ENCODE measurements around the gene INTS13. TPM values are rescaled to one million over a fixed set of nuclear protein-coding genes. Genes with fewer than 3 reads are reported as not detected.

INTS13 gene
- total RNA-seq, 4 donors from 2014 or later, result 6.4 to 120 (median 15.7) TPM

DNA sequence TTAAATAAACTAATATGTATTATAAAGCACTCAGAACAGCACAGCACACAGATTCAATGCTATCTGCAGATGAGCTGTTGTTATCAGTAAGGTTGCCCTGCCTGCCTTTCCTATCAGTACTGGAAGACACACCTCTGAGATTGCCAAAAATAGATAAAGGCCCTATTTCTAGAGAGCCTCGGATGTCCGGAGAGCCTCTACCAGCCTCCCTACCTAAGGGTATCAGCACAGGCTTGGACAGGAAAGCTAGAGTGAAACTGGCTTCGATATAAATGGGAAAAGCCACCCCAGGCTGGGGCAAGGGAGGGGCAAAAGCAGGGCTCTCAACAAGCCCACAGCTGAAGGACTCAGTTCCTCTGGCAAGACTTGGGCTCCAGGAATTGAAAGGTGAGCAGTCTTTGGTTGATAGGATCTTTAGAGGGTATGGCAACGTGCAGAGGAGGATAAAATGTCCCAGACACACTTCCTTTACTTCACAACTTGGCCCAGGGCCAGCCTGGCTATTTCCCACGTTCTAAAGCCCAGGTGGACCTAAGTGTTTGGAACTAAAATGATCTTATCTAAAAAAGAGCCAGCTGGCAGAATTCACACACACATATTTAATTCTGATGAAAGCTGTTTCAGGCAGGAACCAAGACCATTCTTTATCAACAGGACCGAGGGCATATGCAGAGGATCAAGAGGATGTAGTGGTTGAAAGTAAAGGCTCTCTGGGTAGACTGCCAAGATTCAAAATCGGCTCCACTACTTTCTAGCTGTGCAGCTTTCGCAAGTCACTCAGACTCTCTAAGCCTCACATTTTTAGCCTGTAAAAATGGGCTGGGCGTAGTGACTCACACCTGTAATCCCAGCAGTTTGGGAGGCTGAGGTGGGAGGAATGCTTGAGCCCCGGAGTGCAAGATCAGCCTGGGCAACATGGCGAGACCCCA lies 67.0 kb downstream of the INTS13 start:
- Histone ChIP-seq H3K9me3 (no peaks in the 10 kb centered on the region), H3K27ac (peak overlapping the region in 2 of 4 donors; percentile 10 to 38), H3K4me3 (no peak overlapping the region), H3K27me3 (no peaks in the 10 kb centered on the region), H3K36me3 (no peaks in the 10 kb centered on the region), H3K4me1 (peaks cover 6 to 14% (median 10%) of the 10 kb centered on the region in 4 donors)
- 7 to 34% methylated on average over 3 to 11 of the region's 11 CpGs for WGBS, 2 donors (ENCODE audit: low coverage in 1 of 2)
- TF ChIP-seq, protein P1, sequence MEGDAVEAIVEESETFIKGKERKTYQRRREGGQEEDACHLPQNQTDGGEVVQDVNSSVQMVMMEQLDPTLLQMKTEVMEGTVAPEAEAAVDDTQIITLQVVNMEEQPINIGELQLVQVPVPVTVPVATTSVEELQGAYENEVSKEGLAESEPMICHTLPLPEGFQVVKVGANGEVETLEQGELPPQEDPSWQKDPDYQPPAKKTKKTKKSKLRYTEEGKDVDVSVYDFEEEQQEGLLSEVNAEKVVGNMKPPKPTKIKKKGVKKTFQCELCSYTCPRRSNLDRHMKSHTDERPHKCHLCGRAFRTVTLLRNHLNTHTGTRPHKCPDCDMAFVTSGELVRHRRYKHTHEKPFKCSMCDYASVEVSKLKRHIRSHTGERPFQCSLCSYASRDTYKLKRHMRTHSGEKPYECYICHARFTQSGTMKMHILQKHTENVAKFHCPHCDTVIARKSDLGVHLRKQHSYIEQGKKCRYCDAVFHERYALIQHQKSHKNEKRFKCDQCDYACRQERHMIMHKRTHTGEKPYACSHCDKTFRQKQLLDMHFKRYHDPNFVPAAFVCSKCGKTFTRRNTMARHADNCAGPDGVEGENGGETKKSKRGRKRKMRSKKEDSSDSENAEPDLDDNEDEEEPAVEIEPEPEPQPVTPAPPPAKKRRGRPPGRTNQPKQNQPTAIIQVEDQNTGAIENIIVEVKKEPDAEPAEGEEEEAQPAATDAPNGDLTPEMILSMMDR (IDR thresholded peaks at IDR 0.05), result no peak
- TF ChIP-seq POLR2AphosphoS5 (IDR thresholded peaks at IDR 0.05) (no peak), POLR2A (IDR thresholded peaks at IDR 0.05) (no peak), EP300 (IDR thresholded peaks at IDR 0.05; ENCODE audit: low read depth) (no peak)
- in situ Hi-C loops (cut with MboI; ENCODE audit: low pct_ligation_motif_present in 1 of 4, low pct_unique_long_range_greater_than_20kb in 1 of 4, low sequenced_read_pairs in 3 of 4), result no loop called here
- intact Hi-C loops (cut with DNase I; ENCODE audit: low total_unique reads), result no loop called here
- DNase-seq, result peak; percentile 19

DNA sequence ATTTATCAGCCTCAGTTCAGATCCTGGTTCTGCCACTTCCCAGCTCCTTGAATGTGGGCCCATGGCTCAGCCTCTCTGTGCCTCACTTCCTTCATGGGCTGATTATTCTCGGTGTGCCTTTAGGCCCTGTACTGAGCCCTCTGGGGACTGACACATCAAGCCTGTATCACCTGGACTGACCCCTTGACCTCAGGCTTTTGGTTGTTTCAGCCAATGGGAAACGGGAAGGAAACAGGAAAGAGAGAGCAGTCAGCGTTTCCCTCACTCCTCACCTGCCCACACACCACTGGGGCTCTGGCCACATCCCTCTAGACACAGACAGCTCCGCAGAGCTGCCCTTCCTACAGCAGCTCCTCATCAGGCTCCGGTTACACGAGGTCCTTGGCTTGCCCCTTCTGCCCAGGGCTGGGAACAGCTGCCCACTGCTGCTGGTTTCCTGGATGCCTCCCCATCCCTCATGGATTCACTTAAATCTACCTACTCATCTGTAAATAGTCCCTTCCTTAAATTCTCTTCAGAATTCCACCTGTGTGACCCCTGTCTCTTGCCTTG lies 67.8 kb downstream of the INTS13 start:
- WGBS, 2 donors (ENCODE audit: low coverage in 1 of 2), result 76% methylated on average over 6 of the region's 6 CpGs; no CpG with 5 or more reads in 1 of the 2 donors
- Histone ChIP-seq H3K27ac (no peak overlapping the region), H3K36me3 (no peaks in the 10 kb centered on the region), H3K9me3 (no peaks in the 10 kb centered on the region), H3K4me1 (peaks cover 6 to 14% (median 10%) of the 10 kb centered on the region in 4 donors), H3K27me3 (no peaks in the 10 kb centered on the region), H3K4me3 (no peak overlapping the region)
- intact Hi-C loops (cut with DNase I; ENCODE audit: low total_unique reads), result no loop called here
- TF ChIP-seq, protein P1 (IDR thresholded peaks at IDR 0.05), result no peak
- TF ChIP-seq POLR2AphosphoS5 (IDR thresholded peaks at IDR 0.05) (no peak), POLR2A (IDR thresholded peaks at IDR 0.05) (no peak), EP300 (IDR thresholded peaks at IDR 0.05; ENCODE audit: low read depth) (no peak)
- in situ Hi-C loops (cut with MboI; ENCODE audit: low pct_ligation_motif_present in 1 of 4, low pct_unique_long_range_greater_than_20kb in 1 of 4, low sequenced_read_pairs in 3 of 4), result no loop called here
- no peak for DNase-seq

DNA sequence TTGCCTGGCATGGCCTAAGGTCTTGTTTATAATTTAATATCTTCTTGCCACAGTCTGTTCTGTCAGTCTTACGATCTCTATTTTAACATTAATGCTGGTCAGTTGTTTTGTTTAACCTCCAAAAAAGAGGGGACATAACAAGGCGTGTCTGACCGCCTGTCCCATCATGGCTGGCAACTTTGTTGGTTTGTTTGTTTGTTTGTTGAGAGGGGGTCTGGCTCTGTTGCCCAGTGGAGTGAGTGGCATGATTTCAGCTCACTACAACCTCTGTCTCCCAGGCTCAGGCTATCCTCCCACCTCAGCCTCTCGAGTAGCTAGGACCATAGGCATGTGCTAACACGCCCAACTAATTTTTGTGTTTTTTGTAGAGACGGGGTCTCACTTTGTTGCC lies 68.7 kb downstream of the INTS13 start:
- DNase-seq, result no peak
- peaks cover 6 to 14% (median 10%) of the 10 kb centered on the region in 4 donors for H3K4me1 ChIP-seq
- H3K27ac ChIP-seq, result no peak overlapping the region
- no peaks in the 10 kb centered on the region for H3K9me3 ChIP-seq
- in situ Hi-C loops (cut with MboI; ENCODE audit: low pct_ligation_motif_present in 1 of 4, low pct_unique_long_range_greater_than_20kb in 1 of 4, low sequenced_read_pairs in 3 of 4) (no loop called here), intact Hi-C loops (cut with DNase I; ENCODE audit: low total_unique reads) (no loop called here)
- H3K36me3 ChIP-seq, result no peaks in the 10 kb centered on the region
- TF ChIP-seq, protein P1 (IDR thresholded peaks at IDR 0.05), result no peak
- no peak for TF ChIP-seq EP300 (IDR thresholded peaks at IDR 0.05; ENCODE audit: low read depth)
- TF ChIP-seq POLR2AphosphoS5 (IDR thresholded peaks at IDR 0.05), result no peak
- TF ChIP-seq POLR2A (IDR thresholded peaks at IDR 0.05), result no peak
- H3K4me3 ChIP-seq, result no peak overlapping the region
- no peaks in the 10 kb centered on the region for H3K27me3 ChIP-seq
- 93 to 96% methylated on average over 2 to 6 of the region's 6 CpGs for WGBS, 2 donors (ENCODE audit: low coverage in 1 of 2)

DNA sequence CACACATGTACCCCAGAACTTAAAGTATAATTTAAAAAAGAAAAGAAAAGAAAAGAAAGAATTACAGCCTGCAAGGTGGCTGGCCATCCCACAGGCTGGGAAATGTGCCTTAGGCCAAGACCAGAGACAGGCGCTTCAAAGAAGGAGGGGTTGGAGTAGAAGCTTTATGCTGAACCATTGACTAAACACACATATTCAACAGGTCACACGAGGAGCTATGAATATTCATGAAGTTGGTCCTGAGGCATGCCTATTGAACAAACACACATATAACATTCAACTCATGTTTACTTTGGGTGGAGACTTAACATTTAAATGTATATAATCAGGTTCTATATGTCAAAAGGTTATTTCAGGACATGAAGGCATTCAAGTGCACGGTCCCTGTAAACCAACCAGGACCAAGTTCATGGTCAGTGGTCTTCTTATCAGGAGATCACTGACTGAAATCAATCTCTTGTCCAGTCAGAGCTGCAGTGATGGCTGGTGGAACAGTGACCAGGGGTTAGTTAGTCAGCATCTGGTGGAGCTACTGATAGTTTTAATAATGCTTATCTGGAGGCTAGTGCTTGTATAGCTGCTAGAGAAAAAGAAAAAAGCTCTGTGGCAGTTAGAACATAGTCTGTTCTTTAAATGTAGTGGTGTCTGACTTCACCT lies 69.2 kb downstream of the INTS13 start:
- Histone ChIP-seq H3K27ac (no peak overlapping the region), H3K27me3 (no peaks in the 10 kb centered on the region), H3K36me3 (no peaks in the 10 kb centered on the region), H3K4me3 (no peak overlapping the region), H3K4me1 (peaks cover 6 to 14% (median 10%) of the 10 kb centered on the region in 4 donors), H3K9me3 (no peaks in the 10 kb centered on the region)
- 75 to 89% methylated on average over 2 to 3 of the region's 3 CpGs for WGBS, 2 donors (ENCODE audit: low coverage in 1 of 2)
- TF ChIP-seq, protein P1 (IDR thresholded peaks at IDR 0.05), result no peak
- TF ChIP-seq POLR2AphosphoS5 (IDR thresholded peaks at IDR 0.05) (no peak), EP300 (IDR thresholded peaks at IDR 0.05; ENCODE audit: low read depth) (no peak), POLR2A (IDR thresholded peaks at IDR 0.05) (no peak)
- in situ Hi-C loops (cut with MboI; ENCODE audit: low pct_ligation_motif_present in 1 of 4, low pct_unique_long_range_greater_than_20kb in 1 of 4, low sequenced_read_pairs in 3 of 4), result no loop called here
- no peak for DNase-seq
- intact Hi-C loops (cut with DNase I; ENCODE audit: low total_unique reads), result no loop called here
